Endodermal cell (in vitro differentiated cells): ENCODE results near the gene TMEFF1. TPM values are rescaled to one million over a fixed set of nuclear protein-coding genes. Genes with fewer than 3 reads are reported as not detected.

ENCODE experiments used
- DNase-seq: peaks from one replicate; pipeline ENCODE4 v3.0.0-alpha.2; 2017
- H3K27ac ChIP-seq: 2 replicates; pipeline ENCODE4 v1.5.1; 2013; ENCODE audit warnings: mild to moderate bottlenecking, low read depth, low read length, moderate library complexity
- H3K27me3 ChIP-seq: 2 replicates; pipeline ENCODE4 v1.6.1; 2013; ENCODE audit warnings: mild to moderate bottlenecking, low read length, moderate library complexity; ENCODE audit not compliant: insufficient read depth, control insufficient read depth, poor library complexity, severe bottlenecking
- H3K36me3 ChIP-seq: 2 replicates; pipeline ENCODE4 v1.7.0; 2013; ENCODE audit warnings: mild to moderate bottlenecking, low read length, moderate library complexity; ENCODE audit not compliant: control insufficient read depth, insufficient read depth
- H3K4me1 ChIP-seq: one replicate; pipeline ENCODE4 v1.7.0; 2013; ENCODE audit warnings: low read length; ENCODE audit not compliant: control insufficient read depth, insufficient read depth
- H3K4me3 ChIP-seq: 2 replicates; pipeline ENCODE4 v1.5.1; 2013; ENCODE audit warnings: mild to moderate bottlenecking, low read length, moderate library complexity
- H3K9ac ChIP-seq: 2 replicates; pipeline ENCODE4 v1.6.1; 2013; ENCODE audit warnings: mild to moderate bottlenecking, low read length, moderate library complexity; ENCODE audit not compliant: poor library complexity, severe bottlenecking; ENCODE audit errors: extremely low read depth
- H3K9me3 ChIP-seq: 2 replicates; pipeline ENCODE4 v1.6.1; 2013; ENCODE audit warnings: mild to moderate bottlenecking, low read length, moderate library complexity; ENCODE audit not compliant: control insufficient read depth
- H3K27ac Mint-ChIP-seq: 2 replicates; pipeline ENCODE4 v1.8.0; 2020; ENCODE audit warnings: mixed read lengths
- H3K27me3 Mint-ChIP-seq: 2 replicates; pipeline ENCODE4 v1.8.0; 2021; ENCODE audit warnings: mild to moderate bottlenecking, mixed read lengths; ENCODE audit not compliant: insufficient read depth
- H3K36me3 Mint-ChIP-seq: 2 replicates; pipeline ENCODE4 v1.8.0; 2020; ENCODE audit warnings: low read depth, mixed read lengths
- H3K4me1 Mint-ChIP-seq: 2 replicates; pipeline ENCODE4 v1.8.0; 2020; ENCODE audit warnings: mixed read lengths
- H3K4me3 Mint-ChIP-seq: 2 replicates; pipeline ENCODE4 v1.8.0; 2020; ENCODE audit warnings: mild to moderate bottlenecking, moderate library complexity, mixed read lengths
- H3K9me3 Mint-ChIP-seq: 2 replicates; pipeline ENCODE4 v1.8.0; 2020; ENCODE audit warnings: mild to moderate bottlenecking, mixed read lengths
- CTCF ChIP-seq: fragments of 200-600 bp; sonication (generic); conservative IDR thresholded peaks from 2 replicates; pipeline ENCODE4 v1.5.0; 2021; ENCODE audit warnings: antibody characterized with exemption, mild to moderate bottlenecking
- WGBS, 2 experiments: methylation state at CpG; one replicate each; pipeline versions ENCODE4 v1.1.5 to v1.1.7; 2013; ENCODE audit warnings: missing lambda C conversion rate in 2 of 2, mixed read lengths in 1 of 2; ENCODE audit not compliant: insufficient coverage in 1 of 2, insufficient read length in 1 of 2; 5-methylcytosine and 5-hydroxymethylcytosine counted together
- total RNA-seq, 2 donors: library from RNA; stranded (reverse); fragmentation: NEBNext Ultra II Directional in 1 of 2; extraction: Animal tissue kit (Norgen Biotek cat#: 25700) in 1 of 2; gene quantifications; 2 replicates in 1 of 2; 3 replicates in 1 of 2; pipeline ENCODE4 v1.2.1, GENCODE V29; 2021

TMEFF1 gene
- total RNA-seq, 2 donors from 2014 or later: 67.5 to 111 TPM

DNA sequence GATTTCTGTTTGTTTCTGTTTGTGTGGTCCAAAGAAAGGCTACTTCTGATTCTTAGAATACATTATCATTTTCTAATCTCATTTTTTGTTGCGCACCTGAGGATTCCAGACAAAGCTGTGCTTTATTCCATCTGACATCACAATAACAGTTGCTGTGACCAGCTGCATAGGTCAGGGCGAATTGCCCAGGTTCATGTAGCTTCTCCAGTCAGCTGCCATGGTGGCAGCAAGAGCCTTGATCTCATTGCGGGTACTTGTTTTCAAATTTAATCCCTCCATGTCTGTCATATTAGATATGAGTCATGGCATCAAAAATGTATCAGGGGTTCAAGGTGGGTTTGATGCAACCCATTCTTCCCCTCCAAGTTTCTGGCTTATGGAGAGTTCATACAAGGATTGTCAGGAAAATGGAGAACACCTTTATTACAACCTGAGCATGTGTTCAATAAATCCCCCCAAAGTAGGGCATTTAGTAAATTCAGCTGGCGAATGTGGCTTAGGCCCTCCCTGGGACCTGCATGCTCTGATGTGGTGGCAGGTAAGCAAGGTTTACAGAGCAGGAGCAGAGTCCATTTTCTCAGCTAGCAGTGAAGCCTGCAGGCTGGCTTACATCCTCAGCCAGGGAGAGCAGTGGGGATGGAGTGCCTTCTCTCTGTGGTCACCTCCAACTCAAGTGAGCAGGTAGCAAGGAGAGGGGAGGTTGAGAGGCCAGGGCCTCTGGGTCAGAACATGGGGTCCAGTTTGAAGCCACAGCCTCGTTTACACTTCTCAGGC lies 118.9 kb downstream of the TMEFF1 start:
- Mint-ChIP-seq H3K27me3 (peaks cover 3% of the 10 kb centered on the region), H3K4me3 (no peak overlapping the region), H3K4me1 (peaks cover 7% of the 10 kb centered on the region)

GRCh38 chr9:100595391-100596199 lies 122.6 kb downstream of the TMEFF1 start:
- TF ChIP-seq CTCF: peak; percentile 93
- Histone ChIP-seq H3K36me3 (no peaks in the 10 kb centered on the region), H3K4me3 (no peak overlapping the region), H3K27me3 (no peaks in the 10 kb centered on the region), H3K4me1 (no peaks in the 10 kb centered on the region), H3K9ac (no peak overlapping the region), H3K9me3 (no peaks in the 10 kb centered on the region), H3K27ac (no peak overlapping the region)
- Mint-ChIP-seq H3K9me3 (no peaks in the 10 kb centered on the region), H3K4me3 (no peak overlapping the region), H3K27me3 (peaks cover 3% of the 10 kb centered on the region), H3K4me1 (peaks cover 12% of the 10 kb centered on the region), H3K27ac (peak overlapping the region; percentile 80), H3K36me3 (no peaks in the 10 kb centered on the region)
- DNase-seq: peak; percentile 78
- WGBS, 2 experiments: 4% methylated on average over 3 of the region's 3 CpGs; no CpG with 5 or more reads in 1 of the 2 experiments

More for the DNA sequence above, 118.9 kb downstream of the TMEFF1 start:
- Histone ChIP-seq H3K36me3 (peaks cover 20% of the 10 kb centered on the region), H3K27me3 (no peaks in the 10 kb centered on the region), H3K9me3 (no peaks in the 10 kb centered on the region), H3K4me3 (no peak overlapping the region), H3K4me1 (peaks cover 8% of the 10 kb centered on the region), H3K9ac (no peak overlapping the region), H3K27ac (no peak overlapping the region)
- peaks cover 13% of the 10 kb centered on the region for H3K36me3 Mint-ChIP-seq
- no peak overlapping the region for H3K27ac Mint-ChIP-seq
- WGBS, 2 experiments: 95 to 96% methylated on average over 4 to 5 of the region's 5 CpGs
- no peaks in the 10 kb centered on the region for H3K9me3 Mint-ChIP-seq
- TF ChIP-seq CTCF: no peak
- no peak for DNase-seq

GRCh38 chr9:100597236-100597635 lies 124.3 kb downstream of the TMEFF1 start:
- Histone ChIP-seq H3K4me1 (no peaks in the 10 kb centered on the region), H3K9ac (no peak overlapping the region), H3K9me3 (no peaks in the 10 kb centered on the region), H3K27me3 (no peaks in the 10 kb centered on the region), H3K27ac (no peak overlapping the region), H3K4me3 (no peak overlapping the region), H3K36me3 (no peaks in the 10 kb centered on the region)
- no peak for DNase-seq
- Mint-ChIP-seq H3K9me3 (no peaks in the 10 kb centered on the region), H3K36me3 (no peaks in the 10 kb centered on the region), H3K27me3 (peaks cover 3% of the 10 kb centered on the region), H3K4me1 (peaks cover 24% of the 10 kb centered on the region), H3K4me3 (no peak overlapping the region), H3K27ac (no peak overlapping the region)
- no peak for TF ChIP-seq CTCF
- WGBS, 2 experiments: 88 to 93% methylated on average over 3 to 6 of the region's 6 CpGs
